Mesendoderm (in vitro differentiated cells): ENCODE measurements around the gene CDH23.

Source experiments
- DNase-seq: peaks from one replicate; pipeline ENCODE4 v3.0.0; 2013
- H2AK5ac ChIP-seq: 2 replicates; pipeline ENCODE4 v1.6.1; 2013; ENCODE audit warnings: low read length, inconsistent platforms
- H2BK120ac ChIP-seq: 2 replicates; pipeline ENCODE4 v1.6.1; 2013; ENCODE audit warnings: low read depth, mild to moderate bottlenecking, low read length, moderate library complexity, mixed read lengths
- H2BK15ac ChIP-seq: replicated peaks from 2 replicates; pipeline ENCODE4 v1.6.1; 2013; ENCODE audit warnings: low read depth, mild to moderate bottlenecking, moderate library complexity
- H2BK5ac ChIP-seq: 2 replicates; pipeline ENCODE4 v1.6.1; 2013; ENCODE audit warnings: low read length, inconsistent platforms
- H3K18ac ChIP-seq: 2 replicates; pipeline ENCODE4 v1.6.1; 2013; ENCODE audit warnings: mild to moderate bottlenecking, low read length, mixed read lengths
- H3K23ac ChIP-seq: one replicate; pipeline ENCODE4 v1.6.1; 2013; ENCODE audit warnings: low read length
- H3K27ac ChIP-seq: 2 replicates; pipeline ENCODE4 v1.5.1; 2013; ENCODE audit warnings: low read depth, mild to moderate bottlenecking, inconsistent platforms, low read length, moderate library complexity
- H3K27me3 ChIP-seq: 2 replicates; pipeline ENCODE4 v1.6.1; 2013; ENCODE audit warnings: low read length, control low read depth, mild to moderate bottlenecking, inconsistent platforms; ENCODE audit not compliant: insufficient read depth, poor library complexity
- H3K36me3 ChIP-seq: 2 replicates; pipeline ENCODE4 v1.6.1; 2013; ENCODE audit warnings: low read length, inconsistent platforms; ENCODE audit not compliant: control insufficient read depth, insufficient read depth
- H3K4ac ChIP-seq: one replicate; pipeline ENCODE4 v1.6.1; 2013; ENCODE audit warnings: low read depth, mild to moderate bottlenecking, low read length, moderate library complexity
- H3K4me1 ChIP-seq: 2 replicates; pipeline ENCODE4 v1.6.1; 2013; ENCODE audit warnings: low read depth, low read length, inconsistent platforms; ENCODE audit not compliant: control insufficient read depth
- H3K4me2 ChIP-seq: 2 replicates; pipeline ENCODE4 v1.6.1; 2013; ENCODE audit warnings: low read length
- H3K4me3 ChIP-seq: 2 replicates; pipeline ENCODE4 v1.5.1; 2013; ENCODE audit warnings: mild to moderate bottlenecking, low read length
- H3K56ac ChIP-seq: one replicate; pipeline ENCODE4 v1.6.1; 2013; ENCODE audit warnings: low read length
- H3K79me1 ChIP-seq: 2 replicates; pipeline ENCODE4 v1.6.1; 2013; ENCODE audit warnings: low read length, inconsistent platforms
- H3K79me2 ChIP-seq: 2 replicates; pipeline ENCODE4 v1.6.1; 2013; ENCODE audit warnings: mild to moderate bottlenecking, low read length; ENCODE audit not compliant: control insufficient read depth, insufficient read depth
- H3K9ac ChIP-seq: 2 replicates; pipeline ENCODE4 v1.6.1; 2013; ENCODE audit warnings: low read length, inconsistent platforms
- H4K5ac ChIP-seq: one replicate; pipeline ENCODE4 v1.6.1; 2013; ENCODE audit warnings: low read length
- H4K8ac ChIP-seq: one replicate; pipeline ENCODE4 v1.6.1; 2013; ENCODE audit warnings: low read depth, mild to moderate bottlenecking, control low read depth, low read length, moderate library complexity
- WGBS: extraction: QIAGEN DNeasy Blood & Tissue Kit; methylation state at CpG from one replicate; pipeline ENCODE4 v1.1.7; 2013; ENCODE audit warnings: low lambda C conversion rate, missing lambda C conversion rate; ENCODE audit not compliant: insufficient coverage; ENCODE audit errors: extremely low coverage; 5-methylcytosine and 5-hydroxymethylcytosine counted together

CDH23 gene

GRCh38 chr10:71692598-71693306, 296.0 kb downstream of the CDH23 start:
- Histone ChIP-seq H3K27ac (no peak overlapping the region), H3K4me3 (no peak overlapping the region), H4K5ac (no peak overlapping the region), H3K4ac (no peak overlapping the region), H3K79me2 (no peaks in the 10 kb centered on the region), H3K23ac (no peak overlapping the region), H4K8ac (no peak overlapping the region), H3K4me2 (no peak overlapping the region), H2BK5ac (no peak overlapping the region), H2BK120ac (no peak overlapping the region), H2BK15ac (no peak overlapping the region), H3K27me3 (no peaks in the 10 kb centered on the region), H3K18ac (no peak overlapping the region), H2AK5ac (no peak overlapping the region), H3K56ac (no peak overlapping the region), H3K9ac (no peak overlapping the region), H3K4me1 (no peaks in the 10 kb centered on the region), H3K79me1 (no peaks in the 10 kb centered on the region), H3K36me3 (no peaks in the 10 kb centered on the region)
- no peak for DNase-seq
- no CpG with 5 or more reads among the region's 7 CpGs for WGBS

- WGBS, result no CpG with 5 or more reads among the region's 5 CpGs
- Histone ChIP-seq H3K4me1 (no peaks in the 10 kb centered on the region), H3K4me3 (no peak overlapping the region), H2AK5ac (no peak overlapping the region), H3K36me3 (no peaks in the 10 kb centered on the region), H3K56ac (no peak overlapping the region), H3K79me2 (no peaks in the 10 kb centered on the region), H3K79me1 (no peaks in the 10 kb centered on the region), H3K23ac (no peak overlapping the region), H3K27ac (no peak overlapping the region), H2BK5ac (no peak overlapping the region), H2BK15ac (no peak overlapping the region), H3K18ac (no peak overlapping the region), H4K5ac (no peak overlapping the region), H4K8ac (no peak overlapping the region), H3K9ac (no peak overlapping the region), H3K4ac (no peak overlapping the region), H3K4me2 (no peak overlapping the region), H3K27me3 (no peaks in the 10 kb centered on the region), H2BK120ac (no peak overlapping the region)
- DNase-seq, result no peak
These were observed 296.7 kb downstream of the CDH23 start for GRCh38 chr10:71693377-71693776.

- H4K5ac ChIP-seq, result no peak overlapping the region
- no peak overlapping the region for H2AK5ac ChIP-seq
- H3K4me1 ChIP-seq, result no peaks in the 10 kb centered on the region
- H3K23ac ChIP-seq, result no peak overlapping the region
- no peak overlapping the region for H3K18ac ChIP-seq
- no peak overlapping the region for H2BK120ac ChIP-seq
- H4K8ac ChIP-seq, result no peak overlapping the region
- no peak overlapping the region for H2BK15ac ChIP-seq
- H3K79me1 ChIP-seq, result no peaks in the 10 kb centered on the region
- no peak overlapping the region for H3K9ac ChIP-seq
- WGBS, result no CpG with 5 or more reads among the region's 18 CpGs
- no peaks in the 10 kb centered on the region for H3K79me2 ChIP-seq
- H3K36me3 ChIP-seq, result no peaks in the 10 kb centered on the region
- H3K27me3 ChIP-seq, result no peaks in the 10 kb centered on the region
- DNase-seq, result no peak
- H3K4me2 ChIP-seq, result no peak overlapping the region
- H2BK5ac ChIP-seq, result no peak overlapping the region
- no peak overlapping the region for H3K27ac ChIP-seq
- no peak overlapping the region for H3K56ac ChIP-seq
- H3K4ac ChIP-seq, result no peak overlapping the region
- H3K4me3 ChIP-seq, result no peak overlapping the region
These were observed 297.4 kb downstream of the CDH23 start for GRCh38 chr10:71694039-71694501.

GRCh38 chr10:71694567-71694968, 297.8 kb downstream of the CDH23 start:
- Histone ChIP-seq H3K4ac (no peak overlapping the region), H3K18ac (no peak overlapping the region), H3K79me1 (no peaks in the 10 kb centered on the region), H3K23ac (no peak overlapping the region), H3K56ac (no peak overlapping the region), H3K4me2 (no peak overlapping the region), H3K4me1 (no peaks in the 10 kb centered on the region), H3K27ac (no peak overlapping the region), H4K5ac (no peak overlapping the region), H2BK120ac (no peak overlapping the region), H3K79me2 (no peaks in the 10 kb centered on the region), H3K27me3 (no peaks in the 10 kb centered on the region), H4K8ac (no peak overlapping the region), H2BK5ac (no peak overlapping the region), H3K36me3 (no peaks in the 10 kb centered on the region), H3K4me3 (no peak overlapping the region), H2AK5ac (no peak overlapping the region), H3K9ac (no peak overlapping the region), H2BK15ac (no peak overlapping the region)
- no peak for DNase-seq
- no CpG with 5 or more reads among the region's 10 CpGs for WGBS

GRCh38 chr10:71695502-71696476, 299.1 kb downstream of the CDH23 start:
- Histone ChIP-seq H3K36me3 (no peaks in the 10 kb centered on the region), H3K79me1 (no peaks in the 10 kb centered on the region), H4K5ac (no peak overlapping the region), H2BK120ac (no peak overlapping the region), H2AK5ac (no peak overlapping the region), H4K8ac (no peak overlapping the region), H3K4me1 (no peaks in the 10 kb centered on the region), H3K9ac (no peak overlapping the region), H3K56ac (no peak overlapping the region), H3K27me3 (no peaks in the 10 kb centered on the region), H3K4me3 (no peak overlapping the region), H3K23ac (no peak overlapping the region), H3K4me2 (no peak overlapping the region), H3K27ac (no peak overlapping the region), H3K79me2 (no peaks in the 10 kb centered on the region), H3K18ac (no peak overlapping the region), H2BK5ac (no peak overlapping the region), H3K4ac (no peak overlapping the region), H2BK15ac (no peak overlapping the region)
- WGBS, result no CpG with 5 or more reads among the region's 14 CpGs
- no peak for DNase-seq
